OCI-LY1 (cell line): ENCODE measurements around the gene EEF1E1.

Experiments used
- H2AFZ ChIP-seq: fragments of 200-600 bp; sonication (generic), shearing (Covaris generic); 2 replicates; pipeline ENCODE4 v1.6.0; 2014; ENCODE audit warnings: antibody characterized with exemption, mild to moderate bottlenecking, low read length
- H3F3A ChIP-seq: fragments of 200-600 bp; sonication (generic), shearing (Covaris generic); 2 replicates; pipeline ENCODE4 v1.6.0; 2014; ENCODE audit warnings: mild to moderate bottlenecking, antibody characterized with exemption, low read length, moderate library complexity; ENCODE audit not compliant: insufficient read depth
- H3K27ac ChIP-seq: fragments of 200-600 bp; sonication (generic); 2 replicates; pipeline ENCODE4 v1.5.1; 2014; ENCODE audit warnings: low read length, mixed run types, mild to moderate bottlenecking, low read depth; ENCODE audit not compliant: poor library complexity, severe bottlenecking
- H3K27me3 ChIP-seq: fragments of 200-600 bp; sonication (generic); 2 replicates; pipeline ENCODE4 v1.6.0; 2014; ENCODE audit warnings: antibody characterized with exemption, mild to moderate bottlenecking, low read length, moderate library complexity; ENCODE audit not compliant: insufficient read depth
- H3K36me3 ChIP-seq: fragments of 200-600 bp; sonication (generic); 2 replicates; pipeline ENCODE4 v1.6.1; 2014; ENCODE audit warnings: mild to moderate bottlenecking, antibody characterized with exemption, low read length, moderate library complexity, mixed read lengths; ENCODE audit not compliant: insufficient read depth
- H3K4me1 ChIP-seq: fragments of 200-600 bp; sonication (generic); 2 replicates; pipeline ENCODE4 v1.5.1; 2014; ENCODE audit warnings: mild to moderate bottlenecking, low read length, moderate library complexity; ENCODE audit not compliant: insufficient read depth, severe bottlenecking
- H3K4me2 ChIP-seq: fragments of 200-600 bp; sonication (generic), shearing (Covaris generic); 2 replicates; pipeline ENCODE4 v1.6.1; 2014; ENCODE audit warnings: low read length
- H3K4me3 ChIP-seq: fragments of 200-600 bp; sonication (generic); 2 replicates; pipeline ENCODE4 v1.5.1; 2014; ENCODE audit warnings: low read length, low read depth, mild to moderate bottlenecking, mixed read lengths; ENCODE audit not compliant: poor library complexity, severe bottlenecking
- H3K79me2 ChIP-seq: fragments of 200-600 bp; shearing (Covaris generic); 2 replicates; pipeline ENCODE4 v1.6.1; 2016; ENCODE audit warnings: mixed run types, low read length, mixed read lengths; ENCODE audit not compliant: insufficient read depth
- H3K9ac ChIP-seq: fragments of 200-600 bp; sonication (generic), shearing (Covaris generic); 2 replicates; pipeline ENCODE4 v1.6.1; 2014; ENCODE audit warnings: mild to moderate bottlenecking, low read length, mixed read lengths
- H3K9me2 ChIP-seq: fragments of 200-600 bp; sonication (generic), shearing (Covaris generic); 2 replicates; pipeline ENCODE4 v1.6.1; 2014; ENCODE audit warnings: low read depth, mild to moderate bottlenecking, low read length, mixed read lengths
- H3K9me3 ChIP-seq: fragments of 200-600 bp; shearing (Covaris generic); 2 replicates; pipeline ENCODE4 v1.6.1; 2014; ENCODE audit warnings: low read length, mixed read lengths
- H4K20me1 ChIP-seq: fragments of 200-600 bp; sonication (generic), shearing (Covaris generic); 2 replicates; pipeline ENCODE4 v1.6.0; 2016; ENCODE audit warnings: mild to moderate bottlenecking, low read length; ENCODE audit not compliant: insufficient read depth
- CTCF ChIP-seq: fragments of 200-600 bp; sonication (generic), shearing (Covaris generic); IDR thresholded peaks from 2 replicates; pipeline ENCODE4 v1.5.1; 2017; ENCODE audit warnings: mild to moderate bottlenecking, antibody characterized with exemption, low read length, moderate library complexity, mixed read lengths
- EZH2 ChIP-seq: fragments of 200-600 bp; sonication (generic), shearing (Covaris generic); IDR thresholded peaks from 2 replicates; pipeline ENCODE4 v1.8.0; 2017; ENCODE audit warnings: borderline replicate concordance, mixed run types, mild to moderate bottlenecking, antibody characterized with exemption, low read length, moderate library complexity, mixed read lengths

Gene EEF1E1

GRCh38 chr6:8079126-8079525, 23.2 kb downstream of the EEF1E1 start:
- H3K36me3 ChIP-seq: peaks cover 51% of the 10 kb centered on the region
- H3K4me3 ChIP-seq: no peak overlapping the region
- no peaks in the 10 kb centered on the region for H3K9me3 ChIP-seq
- no peak overlapping the region for H3K9ac ChIP-seq
- no peak overlapping the region for H3K27ac ChIP-seq
- H4K20me1 ChIP-seq: no peaks in the 10 kb centered on the region; the same call in 1 of the 2 replicates
- H3K4me2 ChIP-seq: no peak overlapping the region
- H3K4me1 ChIP-seq: no peaks in the 10 kb centered on the region
- H3F3A ChIP-seq: no peaks in the 10 kb centered on the region
- no peaks in the 10 kb centered on the region for H3K79me2 ChIP-seq
- no peak for TF ChIP-seq EZH2
- TF ChIP-seq CTCF: no peak
- H2AFZ ChIP-seq: no peak overlapping the region
- no peaks in the 10 kb centered on the region for H3K9me2 ChIP-seq
- H3K27me3 ChIP-seq: no peaks in the 10 kb centered on the region

- no peak overlapping the region for H3K9ac ChIP-seq
- no peaks in the 10 kb centered on the region for H3K9me3 ChIP-seq
- no peaks in the 10 kb centered on the region for H4K20me1 ChIP-seq
- no peaks in the 10 kb centered on the region for H3K4me1 ChIP-seq
- TF ChIP-seq CTCF: no peak
- no peak for TF ChIP-seq EZH2
- no peak overlapping the region for H3K4me2 ChIP-seq
- no peaks in the 10 kb centered on the region for H3K9me2 ChIP-seq
- no peaks in the 10 kb centered on the region for H3K27me3 ChIP-seq
- no peaks in the 10 kb centered on the region for H3F3A ChIP-seq
- H3K27ac ChIP-seq: no peak overlapping the region
- no peak overlapping the region for H3K4me3 ChIP-seq
- H3K79me2 ChIP-seq: no peaks in the 10 kb centered on the region
- peaks cover 40% of the 10 kb centered on the region for H3K36me3 ChIP-seq
- H2AFZ ChIP-seq: no peak overlapping the region
These were observed 24.4 kb downstream of the EEF1E1 start for GRCh38 chr6:8077991-8078390.

- no peak overlapping the region for H3K9ac ChIP-seq
- no peaks in the 10 kb centered on the region for H3K9me2 ChIP-seq
- no peaks in the 10 kb centered on the region for H4K20me1 ChIP-seq
- no peaks in the 10 kb centered on the region for H3F3A ChIP-seq
- H3K9me3 ChIP-seq: no peaks in the 10 kb centered on the region
- no peak for TF ChIP-seq EZH2
- TF ChIP-seq CTCF: no peak
- peaks cover 26% of the 10 kb centered on the region for H3K36me3 ChIP-seq
- no peak overlapping the region for H3K4me3 ChIP-seq
- H3K4me1 ChIP-seq: no peaks in the 10 kb centered on the region
- no peak overlapping the region for H3K27ac ChIP-seq
- H3K79me2 ChIP-seq: no peaks in the 10 kb centered on the region
- H2AFZ ChIP-seq: no peak overlapping the region
- no peak overlapping the region for H3K4me2 ChIP-seq
- no peaks in the 10 kb centered on the region for H3K27me3 ChIP-seq
These were observed 26.6 kb downstream of the EEF1E1 start for GRCh38 chr6:8075704-8076103.
